Motor neuron (in vitro differentiated cells): Measurements from ENCODE around the gene TPPP2. TPM values are rescaled to one million over a fixed set of nuclear protein-coding genes. Genes with fewer than 3 reads are reported as not detected.

Experiments used
- ATAC-seq, 8 experiments: fragments of 200-7000 bp; cut with Tn5 transposase; replicated peaks in 6 of 8; 2 replicates each; pipeline ENCODE4 v1.8.0; 2021; ENCODE audit warnings: mild to moderate bottlenecking in 8 of 8, moderate library complexity in 8 of 8
- H3K27ac ChIP-seq, 2 donors: fragments of 250-450 bp; sonication (Bioruptor Pico); 2 replicates each; pipeline ENCODE4 v1.9.0; 2021; ENCODE audit warnings: antibody characterized with exemption in 2 of 2, mild to moderate bottlenecking in 2 of 2, moderate library complexity in 1 of 2
- H3K4me1 ChIP-seq, 2 donors: fragments of 250-450 bp; sonication (Bioruptor Pico); replicated peaks in 1 of 2; 2 replicates each; pipeline ENCODE4 v1.6.1; 2021; ENCODE audit warnings: antibody characterized with exemption in 2 of 2, mild to moderate bottlenecking in 2 of 2, moderate library complexity in 1 of 2
- H3K4me3 ChIP-seq, 5 donors: fragments of 250-450 bp; sonication (Bioruptor Pico); 2 replicates each; pipeline ENCODE4 v1.9.0; 2021; ENCODE audit warnings: antibody characterized with exemption in 5 of 5, mild to moderate bottlenecking in 5 of 5, moderate library complexity in 4 of 5
- WGBS, 10 experiments: fragments of 450-650 bp; shearing (Covaris generic); methylation state at CpG; one replicate each; pipeline ENCODE4 v1.0.0; 2022; 5-methylcytosine and 5-hydroxymethylcytosine counted together
- in situ Hi-C, 9 experiments: fragments of 400-800 bp; cut with MboI; loops; one replicate each; pipeline ENCODE4 v1.15.0; 2021; ENCODE audit warnings: low sequenced_read_pairs in 9 of 9, low pct_unique_long_range_greater_than_20kb in 2 of 9; ENCODE audit not compliant: unreplicated experiment in 9 of 9
- total RNA-seq, 8 experiments: library from RNA; unstranded; fragments of 300-600 nt; gene quantifications; 2 replicates each; pipeline versions ENCODE4 v1.2.3 to v1.2.4, GENCODE V29; 2022

The TPPP2 gene
- total RNA-seq, 8 experiments from 2014 or later: 0.18 to 0.62 (median 0.38) TPM; not detected in 5

- in situ Hi-C loops: loop anchor here in 1 of 9 experiments (25.0 kb wide), 1 partner anchor 94 kb away; the partner anchor contains the start of gene TMEM253
- Histone ChIP-seq H3K4me1 (peaks cover 3 to 4% of the 10 kb centered on the region in 2 donors), H3K4me3 (no peak overlapping the region), H3K27ac (no peak overlapping the region)
- no peak for ATAC-seq
- 80 to 100% (median 92%) methylated on average over 1 to 3 of the region's 3 CpGs; no CpG with 5 or more reads in 5 of the 10 experiments for WGBS, 10 experiments
Observed at GRCh38 chr14:21018781-21019180, 11.2 kb upstream of the TPPP2 start.

DNA sequence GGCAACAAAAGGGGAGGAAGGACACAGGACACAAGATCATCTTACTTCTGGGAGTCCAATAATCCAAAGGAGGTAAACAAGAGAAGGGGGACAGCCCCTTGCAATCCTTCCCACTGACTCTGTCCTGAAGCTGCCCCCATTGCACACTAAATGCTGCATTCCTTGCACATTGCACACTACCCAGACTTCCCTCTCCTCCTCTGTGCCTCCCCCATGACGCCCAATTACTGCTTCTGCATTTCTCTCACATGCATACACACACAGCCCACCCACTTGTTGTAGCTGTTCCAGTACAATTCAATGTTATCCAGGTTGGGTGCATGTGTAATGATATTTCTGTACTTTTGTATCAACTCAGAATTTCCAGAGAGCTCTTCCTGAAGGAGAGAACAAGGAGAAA is 10.7 kb upstream of the TPPP2 start:
- 20 to 40% (median 33%) methylated on average over 1 of the region's 1 CpG; no CpG with 5 or more reads in 6 of the 10 experiments for WGBS, 10 experiments
- ATAC-seq: no peak
- in situ Hi-C loops: loop anchor here in 1 of 9 experiments (25.0 kb wide), 1 partner anchor 93 kb away; the partner anchor contains the start of gene TMEM253
- H3K4me3 ChIP-seq: no peak overlapping the region
- H3K4me1 ChIP-seq: peaks cover 3 to 4% of the 10 kb centered on the region in 2 donors
- H3K27ac ChIP-seq: no peak overlapping the region

- Histone ChIP-seq H3K4me3 (no peak overlapping the region), H3K27ac (no peak overlapping the region), H3K4me1 (no peaks in the 10 kb centered on the region)
- no peak for ATAC-seq
- in situ Hi-C loops: loop anchor here in 1 of 9 experiments (25.0 kb wide), 1 partner anchor 91 kb away; the partner anchor contains the start of gene TMEM253
- WGBS, 10 experiments: 20 to 100% (median 90%) methylated on average over 1 to 5 of the region's 5 CpGs; no CpG with 5 or more reads in 3 of the 10 experiments
Observed at GRCh38 chr14:21020977-21021545, 9.0 kb upstream of the TPPP2 start.

- ATAC-seq: no peak
- H3K4me3 ChIP-seq: no peak overlapping the region
- H3K4me1 ChIP-seq: no peaks in the 10 kb centered on the region
- in situ Hi-C loops: loop anchor here in 1 of 9 experiments (25.0 kb wide), 1 partner anchor 90 kb away; the partner anchor contains the start of gene TMEM253
- 40 to 93% (median 74%) methylated on average over 1 to 5 of the region's 5 CpGs for WGBS, 10 experiments
- H3K27ac ChIP-seq: no peak overlapping the region
Observed at GRCh38 chr14:21022686-21023085, 7.3 kb upstream of the TPPP2 start.

GRCh38 chr14:21023174-21023573 is 6.8 kb upstream of the TPPP2 start:
- no peak overlapping the region for H3K27ac ChIP-seq
- no peak for ATAC-seq
- WGBS, 10 experiments: 66 to 92% (median 79%) methylated on average over 2 to 6 of the region's 7 CpGs; no CpG with 5 or more reads in 4 of the 10 experiments
- in situ Hi-C loops: loop anchor here in 1 of 9 experiments (25.0 kb wide), 1 partner anchor 89 kb away; the partner anchor contains the start of gene TMEM253
- H3K4me3 ChIP-seq: no peak overlapping the region
- no peaks in the 10 kb centered on the region for H3K4me1 ChIP-seq

DNA sequence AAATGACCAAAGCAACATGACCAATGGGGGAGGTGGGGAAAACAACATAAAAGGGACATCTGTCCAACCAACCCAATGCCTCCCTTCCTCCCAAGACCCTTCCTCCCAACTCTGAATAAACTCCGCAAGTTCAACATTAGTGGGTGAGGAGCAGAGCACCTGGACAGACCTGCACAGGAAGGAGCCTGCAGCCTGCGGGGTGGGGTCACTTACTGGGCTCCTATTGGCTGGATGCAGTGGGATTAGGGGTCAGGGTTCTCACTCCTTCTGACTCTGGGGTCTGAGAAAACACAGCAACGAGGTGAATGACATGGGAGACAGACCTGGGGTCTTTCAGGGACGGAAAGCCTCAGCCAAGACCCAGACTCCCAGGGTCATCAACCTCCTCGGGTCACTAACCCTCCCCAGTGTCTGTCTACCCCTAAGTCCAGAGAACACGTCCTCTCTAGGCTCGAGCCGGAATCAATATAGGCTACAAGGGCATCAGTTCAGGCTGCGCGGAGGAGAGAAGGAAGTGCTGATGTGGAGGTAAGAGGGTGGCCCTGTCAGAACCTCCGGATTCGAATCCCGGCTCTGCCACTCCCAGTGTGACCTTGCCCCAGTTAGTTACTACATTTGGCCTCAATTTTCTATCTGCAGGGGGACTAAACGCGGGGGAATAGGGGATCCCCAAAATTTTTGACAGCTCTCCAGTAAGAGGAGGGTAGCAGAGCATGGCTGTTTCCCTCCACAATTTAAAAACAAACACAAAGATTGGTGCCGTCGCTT is 6.0 kb upstream of the TPPP2 start:
- Histone ChIP-seq H3K4me1 (no peaks in the 10 kb centered on the region), H3K4me3 (peak overlapping the region; percentile 40 to 49 (median 46)), H3K27ac (peak overlapping the region in 1 of 2 donors; percentile 28)
- in situ Hi-C loops: loop anchor here in 1 of 9 experiments (25.0 kb wide), 1 partner anchor 88 kb away; the partner anchor contains the start of gene TMEM253
- ATAC-seq: no peak
- 0 to 35% (median 23%) methylated on average over 1 to 10 of the region's 17 CpGs; no CpG with 5 or more reads in 3 of the 10 experiments for WGBS, 10 experiments

DNA sequence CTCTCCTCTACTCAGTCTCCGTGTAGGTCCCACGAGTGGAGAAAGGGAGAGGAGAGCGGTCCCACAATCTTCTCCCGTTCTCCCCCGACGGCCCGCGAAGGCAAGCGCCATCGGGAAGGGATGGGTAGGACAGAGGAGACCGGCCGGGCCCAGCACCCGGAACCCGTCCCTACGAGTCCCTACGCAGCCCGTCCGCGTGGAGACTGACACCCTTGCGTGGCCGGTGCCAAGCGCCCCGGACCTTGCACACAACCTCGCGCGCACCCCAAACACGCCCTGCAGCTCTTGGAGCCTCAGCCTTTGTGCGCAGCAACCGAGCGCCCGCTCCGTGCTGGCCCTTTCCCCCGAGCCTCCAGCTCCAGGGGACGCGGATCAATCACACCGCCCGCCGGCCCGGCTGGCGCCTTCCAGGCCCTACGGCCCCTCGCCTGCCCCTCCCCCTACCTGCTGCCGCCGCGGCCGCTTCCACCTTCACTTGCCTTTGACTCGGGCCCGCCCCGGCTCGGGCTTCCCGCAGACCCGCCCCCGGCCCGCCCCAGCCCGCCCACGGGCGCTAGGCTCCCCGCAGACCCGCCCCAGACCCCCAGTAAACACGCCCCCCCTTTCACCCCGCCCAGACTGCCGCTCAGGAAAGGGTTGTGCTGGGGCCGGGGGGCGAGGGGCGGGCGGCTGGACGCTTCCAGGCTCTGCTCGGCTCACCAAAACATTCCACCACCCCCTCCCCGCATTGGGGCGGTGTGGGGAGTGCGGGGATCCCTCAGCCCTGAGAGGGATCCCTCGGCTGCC is 5.2 kb upstream of the TPPP2 start, which contains the start of gene NDRG2:
TSS of gene NDRG2 (minus strand) at position 477 of the 786 bp plus-strand sequence. CDS start 1,746 bp downstream, outside the sequence.
- Histone ChIP-seq H3K4me3 (peak within 1 kb of the TSS; percentile 40 to 49 (median 46)), H3K27ac (peak within 1 kb of the TSS in 1 of 2 donors; percentile 50), H3K4me1 (no peaks in the 10 kb centered on the region)
- 0 to 3% methylated on average over 1 to 14 of the region's 72 CpGs; no CpG with 5 or more reads in 8 of the 10 experiments for WGBS, 10 experiments
- in situ Hi-C loops: loop anchor here in 1 of 9 experiments (25.0 kb wide), 1 partner anchor 88 kb away; the partner anchor contains the start of gene TMEM253
- peak; percentile 72 to 92 (median 86) for ATAC-seq

DNA sequence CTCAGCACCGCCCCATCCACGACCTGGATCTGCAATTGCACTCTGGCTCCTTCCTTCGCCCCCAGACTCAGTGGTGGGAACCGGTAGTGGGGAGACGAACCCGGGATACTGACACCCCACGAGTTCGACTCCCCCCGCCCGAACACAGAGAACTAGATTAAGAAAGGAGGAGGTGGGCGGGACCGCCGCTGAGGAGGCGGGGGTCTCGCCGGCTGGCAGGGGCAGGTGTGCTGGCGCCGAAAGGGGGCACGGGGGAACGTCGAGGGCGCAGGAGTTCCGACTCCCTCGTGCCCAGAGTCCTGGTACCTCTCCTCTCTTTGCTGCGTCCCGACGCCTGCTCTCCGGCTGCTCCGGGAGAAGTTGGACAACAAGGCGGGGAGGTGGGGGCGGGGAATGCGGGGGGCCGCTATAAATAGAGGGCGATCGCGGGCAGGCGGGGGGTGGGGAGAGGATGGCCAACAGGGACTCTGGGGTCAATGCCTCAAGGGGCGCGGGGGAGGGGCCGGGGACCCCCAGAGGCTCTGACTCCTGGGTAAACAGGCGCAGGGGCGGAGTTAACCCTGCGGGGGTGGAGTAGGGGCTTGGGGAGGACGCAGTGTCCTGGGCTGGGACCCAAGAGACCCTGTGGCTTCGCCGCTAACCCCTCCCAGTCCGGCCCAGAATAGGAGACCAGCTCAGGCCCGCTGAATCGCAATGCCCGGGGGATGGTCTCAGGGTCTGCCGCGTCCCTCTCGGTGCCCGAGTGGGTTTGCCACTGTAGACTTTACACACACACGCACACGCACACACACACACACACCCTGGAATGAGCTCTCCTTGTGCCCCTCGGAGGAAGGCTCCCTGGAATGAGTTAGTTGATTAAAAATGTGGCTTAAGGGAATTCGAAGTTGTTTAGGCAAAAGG is 4.4 kb upstream of the TPPP2 start:
- ATAC-seq: peak in 7 of 8 experiments; percentile 14 to 56 (median 43)
- WGBS, 10 experiments: 11 to 20% methylated on average over 3 to 5 of the region's 58 CpGs; no CpG with 5 or more reads in 8 of the 10 experiments
- no peaks in the 10 kb centered on the region for H3K4me1 ChIP-seq
- in situ Hi-C loops: no loop called here
- peak overlapping the region; percentile 40 to 49 (median 46) for H3K4me3 ChIP-seq
- H3K27ac ChIP-seq: peak overlapping the region in 1 of 2 donors; percentile 50

DNA sequence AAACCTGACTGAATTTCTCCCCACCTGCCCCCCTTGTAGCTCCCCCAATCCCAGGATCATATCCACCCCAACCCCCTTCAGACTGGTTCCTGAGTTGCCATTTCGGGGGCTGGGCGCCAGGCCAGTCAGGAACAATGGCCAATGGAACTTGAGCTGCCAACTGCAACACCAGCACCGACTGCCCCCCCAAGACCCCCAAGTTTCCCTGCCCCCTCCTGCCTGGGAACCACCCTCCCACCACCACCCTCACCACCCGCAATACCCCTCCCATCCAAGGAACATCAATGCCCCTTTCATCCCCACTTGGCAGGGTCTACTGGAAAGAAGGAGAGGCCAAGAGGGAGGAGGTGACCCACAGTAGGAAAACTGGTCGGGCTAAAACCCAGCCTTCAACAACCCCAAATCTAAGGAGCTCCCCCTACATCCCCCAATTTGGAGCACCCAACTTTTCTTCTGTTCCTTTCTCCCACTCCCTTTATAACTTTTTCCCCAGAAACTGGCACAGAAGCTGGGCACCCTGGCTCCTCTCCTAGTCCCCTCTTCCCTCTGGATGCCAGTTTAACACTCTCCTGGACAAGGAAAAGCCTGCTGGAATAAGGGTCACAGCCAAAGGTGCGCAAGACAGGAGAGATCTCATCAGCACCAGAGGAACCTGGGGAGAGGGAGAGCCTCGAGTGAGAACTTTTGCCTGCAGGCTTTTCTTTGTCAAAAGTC is 3.6 kb upstream of the TPPP2 start:
- Histone ChIP-seq H3K4me1 (no peaks in the 10 kb centered on the region), H3K4me3 (peak overlapping the region in 1 of 5 donors; percentile 40), H3K27ac (no peak overlapping the region)
- WGBS, 10 experiments: 38 to 100% (median 90%) methylated on average over 1 to 3 of the region's 7 CpGs; no CpG with 5 or more reads in 6 of the 10 experiments
- ATAC-seq: no peak
- in situ Hi-C loops: no loop called here

DNA sequence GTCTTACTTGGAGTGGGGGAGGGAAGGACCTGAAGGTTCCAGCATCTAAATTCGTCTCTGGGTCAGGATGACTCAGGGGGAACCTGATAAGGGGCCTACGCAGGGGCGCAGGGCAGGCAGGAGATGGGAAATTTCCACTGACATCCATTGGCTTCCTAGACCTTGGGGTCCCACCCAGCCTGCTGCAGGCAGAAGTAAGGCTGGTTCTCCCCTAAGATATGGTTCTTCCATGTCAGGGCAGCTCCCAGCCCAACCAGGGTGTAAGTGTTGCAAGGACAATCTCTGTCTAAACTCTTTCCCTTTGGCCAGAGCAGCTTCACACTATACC is 3.1 kb upstream of the TPPP2 start:
- 42 to 100% (median 86%) methylated on average over 1 to 3 of the region's 3 CpGs; no CpG with 5 or more reads in 6 of the 10 experiments for WGBS, 10 experiments
- no peak overlapping the region for H3K4me3 ChIP-seq
- no peaks in the 10 kb centered on the region for H3K4me1 ChIP-seq
- no peak for ATAC-seq
- in situ Hi-C loops: no loop called here
- H3K27ac ChIP-seq: no peak overlapping the region

GRCh38 chr14:21030531-21030930 is 514 bp downstream of the TPPP2 start:
- in situ Hi-C loops: no loop called here
- WGBS, 10 experiments: 20 to 93% (median 75%) methylated on average over 1 to 9 of the region's 12 CpGs; no CpG with 5 or more reads in 3 of the 10 experiments
- no peak for ATAC-seq
- no peaks in the 10 kb centered on the region for H3K4me1 ChIP-seq
- no peak overlapping the region for H3K27ac ChIP-seq
- H3K4me3 ChIP-seq: no peak overlapping the region
